Measurements from ENCODE around the gene HOXB3.

DNA sequence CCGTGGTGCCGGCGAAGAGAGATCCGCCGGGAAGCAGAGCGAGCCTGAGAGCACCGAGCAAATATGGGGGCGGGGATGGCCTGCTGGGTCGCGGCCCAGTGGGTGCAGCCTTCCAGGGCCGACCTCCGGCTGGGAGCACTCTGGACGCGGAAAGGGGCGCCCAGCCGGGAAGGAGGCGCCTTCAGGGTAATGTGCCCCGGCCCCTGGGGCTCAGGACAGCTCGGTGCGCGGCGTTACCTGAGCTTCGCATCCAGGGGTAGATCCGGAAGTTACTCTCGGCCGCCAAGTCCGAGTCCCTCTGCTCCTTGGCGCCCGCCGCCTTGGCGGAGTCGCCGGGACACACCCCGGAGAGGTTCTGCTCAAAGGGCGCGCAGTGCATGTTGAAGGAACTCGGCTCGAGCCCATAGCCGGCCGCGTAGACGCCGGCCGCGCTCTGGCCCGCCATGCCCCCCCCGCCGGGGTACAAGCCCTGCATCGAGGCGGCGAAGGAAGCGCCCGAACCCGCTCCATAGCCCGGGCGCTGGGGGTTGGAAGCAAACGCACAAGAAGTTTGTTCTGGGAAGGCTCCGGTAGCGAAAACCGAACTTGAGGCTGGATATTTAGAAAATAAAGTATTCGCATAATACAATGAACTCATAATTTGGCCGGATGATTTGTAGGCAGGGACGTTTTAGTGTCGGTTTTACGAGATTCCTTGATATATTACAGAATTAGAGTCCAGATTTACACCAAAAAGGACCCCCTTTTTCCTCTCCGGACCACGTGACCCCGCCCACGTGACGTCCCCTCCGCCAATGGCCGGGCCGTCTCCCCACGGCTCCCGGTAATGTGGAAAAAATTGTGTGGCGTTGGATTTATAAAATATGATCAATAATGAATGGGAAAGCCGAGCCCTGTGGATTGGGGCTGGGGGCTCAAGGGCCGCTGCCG, 20.5 kb upstream of the HOXB3 start, which contains the start of gene HOXB7:
- TF ChIP-seq, protein P1, sequence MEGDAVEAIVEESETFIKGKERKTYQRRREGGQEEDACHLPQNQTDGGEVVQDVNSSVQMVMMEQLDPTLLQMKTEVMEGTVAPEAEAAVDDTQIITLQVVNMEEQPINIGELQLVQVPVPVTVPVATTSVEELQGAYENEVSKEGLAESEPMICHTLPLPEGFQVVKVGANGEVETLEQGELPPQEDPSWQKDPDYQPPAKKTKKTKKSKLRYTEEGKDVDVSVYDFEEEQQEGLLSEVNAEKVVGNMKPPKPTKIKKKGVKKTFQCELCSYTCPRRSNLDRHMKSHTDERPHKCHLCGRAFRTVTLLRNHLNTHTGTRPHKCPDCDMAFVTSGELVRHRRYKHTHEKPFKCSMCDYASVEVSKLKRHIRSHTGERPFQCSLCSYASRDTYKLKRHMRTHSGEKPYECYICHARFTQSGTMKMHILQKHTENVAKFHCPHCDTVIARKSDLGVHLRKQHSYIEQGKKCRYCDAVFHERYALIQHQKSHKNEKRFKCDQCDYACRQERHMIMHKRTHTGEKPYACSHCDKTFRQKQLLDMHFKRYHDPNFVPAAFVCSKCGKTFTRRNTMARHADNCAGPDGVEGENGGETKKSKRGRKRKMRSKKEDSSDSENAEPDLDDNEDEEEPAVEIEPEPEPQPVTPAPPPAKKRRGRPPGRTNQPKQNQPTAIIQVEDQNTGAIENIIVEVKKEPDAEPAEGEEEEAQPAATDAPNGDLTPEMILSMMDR (IDR thresholded peaks at IDR 0.05; ENCODE audit: borderline replicate concordance, extremely low read depth, low read length, poor library complexity, severe bottlenecking): no peak
- TF ChIP-seq EZH2 (IDR thresholded peaks at IDR 0.05; ENCODE audit: borderline replicate concordance, low read depth, low read length, severe bottlenecking): no peak

Data from DND-41 (cell line).